GM03348 (cell line): Measurements from ENCODE around the gene KRT222.
A peak's percentile ranks its signal among the peaks of the same experiment; 100 is the strongest.

ENCODE experiments used
- DNase-seq: peaks from one replicate; pipeline ENCODE4 v3.0.0; 2012; ENCODE audit warnings: low spot score

KRT222 gene

GRCh38 chr17:40651939-40652338 lies 13.0 kb downstream of the KRT222 start:
- no peak for DNase-seq

- peak; percentile 24 for DNase-seq
These were observed 16.5 kb downstream of the KRT222 start for GRCh38 chr17:40648384-40648968.

- DNase-seq: peak; percentile 82
These were observed 17.2 kb downstream of the KRT222 start, which contains the start of gene SMARCE1 for GRCh38 chr17:40647624-40648383. TSS of gene SMARCE1 (minus strand) at chr17:40647818. CDS start at chr17:40645802, 2,016 bp downstream.

GRCh38 chr17:40646791-40647623 lies 18.0 kb downstream of the KRT222 start:
- no peak for DNase-seq

- DNase-seq: no peak
These were observed 19.0 kb downstream of the KRT222 start for GRCh38 chr17:40645943-40646342.

GRCh38 chr17:40645291-40645690 lies 19.7 kb downstream of the KRT222 start:
- no peak for DNase-seq

- DNase-seq: no peak
These were observed 27.0 kb downstream of the KRT222 start for GRCh38 chr17:40637931-40638330.

- no peak for DNase-seq
These were observed 31.1 kb downstream of the KRT222 start for GRCh38 chr17:40633871-40634270.

- DNase-seq: no peak
These were observed 32.8 kb downstream of the KRT222 start for GRCh38 chr17:40632216-40632615.

GRCh38 chr17:40629842-40630241 lies 35.1 kb downstream of the KRT222 start:
- no peak for DNase-seq

GRCh38 chr17:40625311-40625710 lies 39.7 kb downstream of the KRT222 start:
- DNase-seq: no peak

GRCh38 chr17:40623419-40624210 lies 41.4 kb downstream of the KRT222 start:
- no peak for DNase-seq

GRCh38 chr17:40622509-40622928 lies 42.5 kb downstream of the KRT222 start:
- no peak for DNase-seq

- no peak for DNase-seq
These were observed 43.4 kb downstream of the KRT222 start for GRCh38 chr17:40621578-40621977.

- no peak for DNase-seq
These were observed 44.0 kb downstream of the KRT222 start for GRCh38 chr17:40621019-40621418.

- DNase-seq: no peak
These were observed 46.0 kb downstream of the KRT222 start for GRCh38 chr17:40618754-40619625.

- DNase-seq: no peak
These were observed 47.2 kb downstream of the KRT222 start for GRCh38 chr17:40617678-40618240.

GRCh38 chr17:40616592-40616991 lies 48.4 kb downstream of the KRT222 start:
- DNase-seq: no peak

- DNase-seq: no peak
These were observed 49.0 kb downstream of the KRT222 start for GRCh38 chr17:40615841-40616476.
